GM23338 (cell line): ENCODE data around the gene COL4A2. TPM values are rescaled to one million over a fixed set of nuclear protein-coding genes. Genes with fewer than 3 reads are reported as not detected.

Source experiments
- ATAC-seq: fragments of 200-7000 bp; cut with Tn5 transposase; 3 replicates; pipeline ENCODE4 v1.9.1; 2020
- DNase-seq: peaks from one replicate; pipeline ENCODE4 v3.0.0-alpha.2; 2015; ENCODE audit warnings: low spot score
- H2AFZ ChIP-seq: fragments of 200-600 bp; sonication (generic); 2 replicates; pipeline ENCODE4 v1.8.0; 2016; ENCODE audit warnings: antibody characterized with exemption, mild to moderate bottlenecking, moderate library complexity
- H3F3A ChIP-seq: fragments of 200-600 bp; sonication (generic); replicated peaks from 2 replicates; pipeline ENCODE4 v1.8.0; 2017; ENCODE audit warnings: antibody characterized with exemption, mixed run types, low read depth
- H3K27ac ChIP-seq: fragments of 200-600 bp; sonication (generic); 2 replicates; pipeline ENCODE4 v1.6.1; 2016; ENCODE audit warnings: low read depth
- H3K27me3 ChIP-seq: fragments of 200-600 bp; sonication (generic); 2 replicates; pipeline ENCODE4 v1.8.0; 2016; ENCODE audit warnings: mild to moderate bottlenecking, mixed run types, moderate library complexity; ENCODE audit not compliant: insufficient read depth
- H3K36me3 ChIP-seq: fragments of 200-600 bp; sonication (generic); 2 replicates; pipeline ENCODE4 v1.8.0; 2016; ENCODE audit warnings: mild to moderate bottlenecking; ENCODE audit not compliant: insufficient read depth
- H3K4me1 ChIP-seq: fragments of 200-600 bp; sonication (generic); 2 replicates; pipeline ENCODE4 v1.8.0; 2016; ENCODE audit warnings: mild to moderate bottlenecking, moderate library complexity; ENCODE audit not compliant: insufficient read depth
- H3K4me2 ChIP-seq: fragments of 200-600 bp; sonication (generic); 2 replicates; pipeline ENCODE4 v1.7.1; 2017; ENCODE audit warnings: mixed run types
- H3K4me3 ChIP-seq: fragments of 200-600 bp; sonication (generic); 2 replicates; pipeline ENCODE4 v1.6.1; 2016; ENCODE audit warnings: mixed run types
- H3K79me2 ChIP-seq: fragments of 200-600 bp; sonication (generic); replicated peaks from 2 replicates; pipeline ENCODE4 v1.8.0; 2017; ENCODE audit warnings: mild to moderate bottlenecking; ENCODE audit not compliant: insufficient read depth
- H3K9me2 ChIP-seq: fragments of 200-600 bp; sonication (generic); 2 replicates; pipeline ENCODE4 v1.8.0; 2017; ENCODE audit not compliant: insufficient read depth
- H4K20me1 ChIP-seq: fragments of 200-600 bp; sonication (generic); replicated peaks from 2 replicates; pipeline ENCODE4 v1.8.0; 2017; ENCODE audit warnings: mild to moderate bottlenecking; ENCODE audit not compliant: insufficient read depth
- H3K27ac Mint-ChIP-seq: 2 replicates; pipeline ENCODE4 v1.8.0; 2020; ENCODE audit warnings: inconsistent platforms, mild to moderate bottlenecking, moderate library complexity, mixed read lengths
- H3K27me3 Mint-ChIP-seq: 3 replicates; pipeline ENCODE4 v1.8.0; 2022; ENCODE audit warnings: low read depth, mild to moderate bottlenecking, moderate library complexity, mixed read lengths, inconsistent platforms; ENCODE audit not compliant: insufficient read depth, poor library complexity
- H3K36me3 Mint-ChIP-seq: 3 replicates; pipeline ENCODE4 v1.8.0; 2021; ENCODE audit warnings: low read depth, mild to moderate bottlenecking, inconsistent platforms, moderate library complexity, mixed read lengths
- H3K4me1 Mint-ChIP-seq: 3 replicates; pipeline ENCODE4 v1.8.0; 2020; ENCODE audit warnings: mild to moderate bottlenecking, inconsistent platforms, mixed read lengths
- H3K4me3 Mint-ChIP-seq: 3 replicates; pipeline ENCODE4 v1.8.0; 2021; ENCODE audit warnings: moderate library complexity, mild to moderate bottlenecking, inconsistent platforms, mixed read lengths
- H3K9me3 Mint-ChIP-seq: 3 replicates; pipeline ENCODE4 v1.8.0; 2020; ENCODE audit warnings: moderate library complexity, mild to moderate bottlenecking, inconsistent platforms, mixed read lengths
- CTCF ChIP-seq, 2 experiments: fragments of 200-600 bp in 1 of 2; sonication (generic) in 1 of 2; conservative IDR thresholded peaks; 2 replicates each; pipeline versions ENCODE4 v1.5.1 to v1.6.1; 2016 to 2017; ENCODE audit warnings: antibody characterized with exemption in 2 of 2, low read depth in 2 of 2, mild to moderate bottlenecking in 2 of 2, moderate library complexity in 1 of 2
- EZH2 ChIP-seq: fragments of 200-600 bp; sonication (generic); IDR thresholded peaks from one replicate; pipeline ENCODE4 v1.8.0; 2017; ENCODE audit warnings: antibody characterized with exemption, mild to moderate bottlenecking, low read depth; ENCODE audit not compliant: unreplicated experiment
- EZH2phosphoT487 ChIP-seq: fragments of 200-600 bp; sonication (generic); IDR thresholded peaks from one replicate; pipeline ENCODE4 v1.8.1; 2018; ENCODE audit warnings: antibody characterized with exemption; ENCODE audit not compliant: unreplicated experiment
- REST ChIP-seq: IDR thresholded peaks from one replicate; pipeline ENCODE4 v1.6.1; 2018; ENCODE audit warnings: antibody characterized with exemption; ENCODE audit not compliant: unreplicated experiment
- ZNF462 ChIP-seq: fragments of 250-450 bp; sonication (Bioruptor Pico); IDR thresholded peaks from 2 replicates; pipeline ENCODE4 v1.5.0; 2020; ENCODE audit warnings: mild to moderate bottlenecking, moderate library complexity
- polyA plus RNA-seq: library from polyadenylated mRNA; unstranded; fragments of >200 nt; fragmentation: Nextera tagmentation; extraction: Ambion mirVana; gene quantifications from 2 replicates; pipeline ENCODE4 v1.2.1, GENCODE V29; 2016
- total RNA-seq: library from RNA; depleted of rRNA; stranded (reverse); fragments of >200 nt; shearing (Covaris generic); gene quantifications from 2 replicates; pipeline ENCODE4 v1.2.3, GENCODE V29; 2014
- TF ChIP-seq, protein P1 (sequence below): IDR thresholded peaks from 2 replicates; pipeline ENCODE4 v1.6.1; 2016; ENCODE audit warnings: antibody characterized with exemption

The COL4A2 gene
- total and polyA plus RNA-seq, 2 experiments from 2014 or later = 37.4 to 131 TPM

DNA sequence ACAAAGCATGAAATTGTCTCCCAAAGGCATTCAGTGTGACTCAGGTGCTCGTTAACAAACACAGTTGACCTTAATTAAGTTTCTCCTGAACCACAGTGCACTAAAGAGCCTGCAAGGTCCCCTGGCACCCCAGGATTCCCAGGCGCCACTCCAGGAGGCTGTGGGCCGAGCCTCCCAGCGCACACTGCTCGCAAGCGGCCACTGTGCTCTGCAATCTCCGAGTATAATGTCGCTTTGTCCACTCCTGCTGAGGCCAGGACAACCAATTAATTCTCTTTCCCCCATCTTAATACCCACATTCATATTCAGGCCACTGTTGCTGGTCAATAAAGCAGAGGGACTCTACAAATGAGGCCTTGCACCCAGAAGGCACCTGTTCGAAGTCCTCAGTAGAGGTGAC, 245.7 kb downstream of the COL4A2 start (continued):
- TF ChIP-seq ZNF462 (CRISPR knock-in tag) = no peak
- no peak for TF ChIP-seq CTCF (conservative IDR thresholded peaks at IDR 0.05; ENCODE audit: low read depth in 2 of 2)

DNA sequence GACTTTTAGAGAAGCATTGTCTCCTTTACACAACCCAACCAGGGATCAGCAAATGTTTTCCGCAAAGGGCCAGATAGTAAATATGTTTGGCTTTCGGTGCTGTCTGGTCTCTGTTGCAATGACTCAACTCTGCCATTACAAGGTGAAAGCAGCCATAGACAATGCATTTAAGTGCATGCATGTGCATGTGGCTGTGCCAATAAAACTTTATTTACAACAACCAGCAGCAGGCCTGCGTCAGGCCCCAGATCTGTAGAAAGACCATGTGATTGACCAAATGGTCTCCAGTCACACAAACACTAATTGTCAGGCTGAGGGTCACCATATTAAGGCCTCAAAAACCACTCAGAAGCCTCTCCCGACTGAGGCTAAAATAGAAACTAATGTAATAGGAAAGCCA, 246.3 kb downstream of the COL4A2 start:
- Histone ChIP-seq H3K9me2 (no peaks in the 10 kb centered on the region), H3K36me3 (peaks cover 4% of the 10 kb centered on the region; the same call in 1 of the 2 replicates), H3F3A (no peaks in the 10 kb centered on the region), H3K4me3 (no peak overlapping the region), H3K79me2 (peaks cover 86% of the 10 kb centered on the region), H3K27ac (no peak overlapping the region), H3K27me3 (no peaks in the 10 kb centered on the region), H4K20me1 (peaks cover 26% of the 10 kb centered on the region), H3K4me2 (no peak overlapping the region), H2AFZ (no peak overlapping the region), H3K4me1 (no peaks in the 10 kb centered on the region; the same call in 1 of the 2 replicates)
- no peak for ATAC-seq
- no peak overlapping the region for H3K4me3 Mint-ChIP-seq
- peaks cover 8% of the 10 kb centered on the region for H3K36me3 Mint-ChIP-seq
- 0 out of 3 replicates have a peak, but pooled peaks cover 3% of the 10 kb centered on the region for H3K9me3 Mint-ChIP-seq
- peaks cover 5% of the 10 kb centered on the region for H3K27me3 Mint-ChIP-seq
- H3K4me1 Mint-ChIP-seq = peaks cover 6% of the 10 kb centered on the region; the same call in 2 of the 3 replicates
- DNase-seq = no peak
- no peak overlapping the region for H3K27ac Mint-ChIP-seq
- TF ChIP-seq REST (no peak), EZH2 (no peak), CTCF (conservative IDR thresholded peaks at IDR 0.05; ENCODE audit: low read depth in 2 of 2) (no peak), EZH2phosphoT487 (no peak)
- TF ChIP-seq, protein P1, sequence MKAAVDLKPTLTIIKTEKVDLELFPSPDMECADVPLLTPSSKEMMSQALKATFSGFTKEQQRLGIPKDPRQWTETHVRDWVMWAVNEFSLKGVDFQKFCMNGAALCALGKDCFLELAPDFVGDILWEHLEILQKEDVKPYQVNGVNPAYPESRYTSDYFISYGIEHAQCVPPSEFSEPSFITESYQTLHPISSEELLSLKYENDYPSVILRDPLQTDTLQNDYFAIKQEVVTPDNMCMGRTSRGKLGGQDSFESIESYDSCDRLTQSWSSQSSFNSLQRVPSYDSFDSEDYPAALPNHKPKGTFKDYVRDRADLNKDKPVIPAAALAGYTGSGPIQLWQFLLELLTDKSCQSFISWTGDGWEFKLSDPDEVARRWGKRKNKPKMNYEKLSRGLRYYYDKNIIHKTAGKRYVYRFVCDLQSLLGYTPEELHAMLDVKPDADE = no peak
